HG03139 (cell line): ENCODE measurements around the gene GNMT.
A peak's percentile ranks its signal among the peaks of the same experiment; 100 is the strongest.

Experiments
- ATAC-seq: cut with Tn5 transposase; IDR thresholded peaks from one replicate; pipeline ENCODE4 v1.9.1; 2021; ENCODE audit not compliant: unreplicated experiment

GNMT gene

DNA sequence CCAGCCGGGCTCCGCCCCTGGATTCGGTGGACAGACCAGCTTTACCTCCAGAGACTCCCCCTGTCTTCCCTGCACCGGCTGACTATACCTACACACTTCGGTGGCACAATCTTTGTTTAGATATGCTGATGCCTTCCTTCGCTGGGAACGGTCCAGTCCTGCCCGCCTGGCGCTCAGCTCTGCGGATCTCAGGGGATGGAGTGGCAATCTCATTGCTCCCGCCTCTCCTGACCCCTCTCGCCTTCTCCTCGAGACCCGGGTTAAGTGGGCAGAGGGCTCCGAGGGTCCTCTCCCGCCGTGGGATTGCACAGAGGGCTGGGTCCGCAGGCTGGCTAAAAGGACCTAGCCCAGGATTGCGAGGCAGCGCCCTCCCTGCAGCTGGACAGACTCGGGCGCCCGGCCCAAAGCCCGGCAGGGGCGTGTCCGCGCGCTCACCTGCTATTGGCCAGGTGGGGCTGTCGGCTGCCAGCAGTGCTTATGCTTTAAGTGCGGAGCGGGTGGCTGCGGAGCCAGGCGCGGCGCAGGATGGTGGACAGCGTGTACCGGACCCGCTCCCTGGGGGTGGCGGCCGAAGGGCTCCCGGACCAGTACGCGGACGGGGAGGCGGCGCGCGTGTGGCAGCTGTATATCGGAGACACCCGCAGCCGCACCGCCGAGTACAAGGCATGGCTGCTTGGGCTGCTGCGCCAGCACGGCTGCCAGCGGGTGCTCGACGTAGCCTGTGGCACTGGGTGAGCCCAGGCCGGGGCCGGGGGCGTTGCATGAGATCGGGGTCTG lies at the start of gene GNMT:
Gene GNMT, plus strand, starts transcription at position 512 of the 777 bp plus-strand sequence. Its CDS starts 14 bp downstream, at position 526.
- no peak for ATAC-seq

- ATAC-seq: no peak
Observed at GRCh38 chr6:42911171-42912021, 49.2 kb upstream of the GNMT start.

GRCh38 chr6:42914546-42914945 lies 46.0 kb upstream of the GNMT start:
- ATAC-seq: no peak

GRCh38 chr6:42915732-42916131 lies 44.8 kb upstream of the GNMT start, which contains the start of gene PTCRA:
Gene PTCRA, plus strand, starts transcription at chr6:42916053. Its CDS starts 17 bp downstream, at chr6:42916070.
- no peak for ATAC-seq

DNA sequence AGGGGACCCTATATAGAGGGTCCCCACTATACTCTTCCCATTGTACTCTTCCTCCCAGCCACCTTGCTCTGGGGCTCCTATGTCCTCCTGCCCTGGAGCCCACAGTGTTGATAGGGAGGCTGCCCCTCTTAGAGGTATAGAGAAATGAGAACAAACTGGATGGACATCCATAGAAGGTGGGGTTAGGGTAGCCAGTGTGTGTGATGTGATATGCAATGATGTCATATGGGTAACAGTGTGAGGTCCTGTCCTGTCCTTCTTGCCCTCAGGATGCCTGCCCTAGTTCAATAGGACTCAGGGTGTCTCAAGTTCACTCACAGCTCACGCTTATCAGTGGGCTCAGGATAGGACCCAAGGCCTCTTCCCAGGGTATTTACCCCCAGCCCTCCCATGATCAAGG lies 44.3 kb upstream of the GNMT start:
- no peak for ATAC-seq

- no peak for ATAC-seq
Observed at GRCh38 chr6:42921801-42922200, 38.8 kb upstream of the GNMT start.

- ATAC-seq: no peak
Observed at GRCh38 chr6:42923666-42924065, 36.9 kb upstream of the GNMT start.

DNA sequence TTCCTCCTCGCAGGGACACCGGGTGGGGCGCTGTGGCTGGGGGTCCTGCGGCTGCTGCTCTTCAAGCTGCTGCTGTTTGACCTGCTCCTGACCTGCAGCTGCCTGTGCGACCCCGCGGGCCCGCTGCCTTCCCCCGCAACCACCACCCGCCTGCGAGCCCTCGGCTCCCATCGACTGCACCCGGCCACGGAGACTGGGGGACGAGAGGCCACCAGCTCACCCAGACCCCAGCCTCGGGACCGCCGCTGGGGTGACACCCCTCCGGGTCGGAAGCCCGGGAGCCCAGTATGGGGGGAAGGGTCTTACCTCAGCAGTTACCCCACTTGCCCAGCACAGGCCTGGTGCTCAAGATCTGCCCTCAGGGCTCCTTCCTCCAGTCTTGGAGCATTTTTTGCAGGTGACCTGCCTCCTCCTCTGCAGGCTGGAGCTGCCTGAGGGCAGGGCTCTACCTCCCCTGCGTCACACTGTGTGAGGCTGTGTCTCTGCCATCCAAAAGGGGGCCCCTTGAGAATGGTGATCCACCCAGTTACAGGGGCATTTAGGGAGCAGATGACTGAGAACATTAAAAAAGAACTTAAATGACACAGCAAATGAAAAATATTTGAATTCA lies 35.2 kb upstream of the GNMT start:
- ATAC-seq: no peak

DNA sequence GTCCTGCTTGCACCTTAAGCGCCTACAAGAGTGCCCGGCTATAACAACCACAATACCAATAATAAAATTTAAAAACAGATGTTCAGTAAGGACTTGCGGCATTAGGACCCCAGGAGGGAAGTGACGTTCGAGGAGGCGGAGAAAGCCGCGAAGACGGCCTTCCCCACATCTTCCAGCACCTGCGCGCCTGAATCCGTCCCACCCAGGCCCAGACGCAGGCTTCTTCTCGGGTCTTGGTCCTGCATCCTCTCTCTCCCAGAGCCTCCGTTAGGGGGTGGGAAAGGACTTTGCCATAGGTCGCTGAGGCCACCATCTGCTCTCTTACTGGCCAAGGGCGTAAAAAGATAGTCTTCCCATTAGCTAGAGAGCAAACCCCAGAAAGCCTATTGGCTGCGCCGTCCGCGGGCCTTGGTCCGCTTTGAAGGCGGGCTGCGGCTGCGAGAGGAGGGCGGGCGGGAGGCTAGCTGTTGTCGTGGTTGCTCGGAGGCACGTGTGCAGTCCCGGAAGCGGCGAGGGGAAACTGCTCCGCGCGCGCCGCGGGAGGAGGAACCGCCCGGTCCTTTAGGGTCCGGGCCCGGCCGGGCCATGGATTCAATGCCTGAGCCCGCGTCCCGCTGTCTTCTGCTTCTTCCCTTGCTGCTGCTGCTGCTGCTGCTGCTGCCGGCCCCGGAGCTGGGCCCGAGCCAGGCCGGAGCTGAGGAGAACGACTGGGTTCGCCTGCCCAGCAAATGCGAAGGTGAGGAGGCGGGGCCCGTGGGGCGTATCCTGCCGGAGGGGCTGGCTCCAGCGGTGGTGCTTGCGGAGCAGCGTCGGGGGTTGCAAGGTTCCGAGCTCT lies 31.4 kb upstream of the GNMT start, which contains the start of gene CNPY3:
Gene CNPY3, plus strand, starts transcription at position 495 of the 835 bp plus-strand sequence. Its CDS starts 91 bp downstream, at position 586.
- ATAC-seq: peak; percentile 58

- peak; percentile 53 for ATAC-seq
Observed at GRCh38 chr6:42929821-42930360, 30.7 kb upstream of the GNMT start.

- no peak for ATAC-seq
Observed at GRCh38 chr6:42932412-42932811, 28.1 kb upstream of the GNMT start.

GRCh38 chr6:42933205-42933604 lies 27.3 kb upstream of the GNMT start:
- no peak for ATAC-seq

DNA sequence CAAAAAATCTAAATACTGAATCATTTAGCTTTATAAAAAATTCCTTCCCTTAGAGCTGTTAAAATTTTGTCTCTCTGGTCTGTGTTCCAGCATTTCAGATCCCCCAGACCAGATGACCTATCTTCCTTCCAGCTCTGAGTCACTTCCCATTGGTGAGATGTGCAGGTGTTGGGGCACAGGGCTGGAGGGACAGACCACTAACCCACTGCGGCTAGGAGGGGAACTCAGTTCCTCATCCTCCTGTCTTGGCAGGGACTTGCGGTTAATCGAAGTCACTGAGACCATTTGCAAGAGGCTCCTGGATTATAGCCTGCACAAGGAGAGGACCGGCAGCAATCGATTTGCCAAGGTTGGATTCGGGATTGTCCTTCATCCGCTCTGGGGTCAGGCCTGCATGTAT lies 25.2 kb upstream of the GNMT start:
- ATAC-seq: no peak

DNA sequence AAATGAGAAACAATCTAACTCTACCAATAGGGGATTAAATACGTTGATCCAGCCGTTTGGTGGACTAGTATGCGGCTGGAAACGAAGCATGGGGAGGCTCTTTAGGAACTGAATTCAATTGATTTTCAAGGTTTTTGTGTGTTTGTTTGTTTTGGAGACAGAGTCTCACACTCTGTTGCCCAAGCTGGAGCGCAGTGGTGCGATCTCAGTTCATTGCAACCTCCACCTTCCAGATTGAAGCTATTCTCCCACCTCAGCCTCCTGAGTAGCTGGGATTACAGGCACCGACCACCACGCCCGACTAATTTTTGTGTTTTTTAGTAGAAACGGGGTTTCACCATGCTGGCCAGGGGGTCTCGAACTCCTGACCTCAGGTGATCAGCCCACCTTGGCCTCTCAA lies 24.2 kb upstream of the GNMT start:
- no peak for ATAC-seq

GRCh38 chr6:42937548-42938427 lies 22.8 kb upstream of the GNMT start:
- ATAC-seq: no peak

DNA sequence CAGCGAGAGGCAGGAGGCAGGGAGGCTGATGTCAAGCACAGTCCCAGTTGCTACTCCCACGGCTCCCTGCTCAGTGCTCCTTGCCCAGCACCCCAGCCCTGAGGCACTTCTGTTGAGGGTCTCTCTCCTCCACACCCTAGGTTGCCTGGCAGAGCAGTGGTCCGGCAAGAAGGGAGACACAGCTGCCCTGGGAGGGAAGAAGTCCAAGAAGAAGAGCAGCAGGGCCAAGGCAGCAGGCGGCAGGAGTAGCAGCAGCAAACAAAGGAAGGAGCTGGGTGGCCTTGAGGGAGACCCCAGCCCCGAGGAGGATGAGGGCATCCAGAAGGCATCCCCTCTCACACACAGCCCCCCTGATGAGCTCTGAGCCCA lies 22.1 kb upstream of the GNMT start:
- no peak for ATAC-seq

DNA sequence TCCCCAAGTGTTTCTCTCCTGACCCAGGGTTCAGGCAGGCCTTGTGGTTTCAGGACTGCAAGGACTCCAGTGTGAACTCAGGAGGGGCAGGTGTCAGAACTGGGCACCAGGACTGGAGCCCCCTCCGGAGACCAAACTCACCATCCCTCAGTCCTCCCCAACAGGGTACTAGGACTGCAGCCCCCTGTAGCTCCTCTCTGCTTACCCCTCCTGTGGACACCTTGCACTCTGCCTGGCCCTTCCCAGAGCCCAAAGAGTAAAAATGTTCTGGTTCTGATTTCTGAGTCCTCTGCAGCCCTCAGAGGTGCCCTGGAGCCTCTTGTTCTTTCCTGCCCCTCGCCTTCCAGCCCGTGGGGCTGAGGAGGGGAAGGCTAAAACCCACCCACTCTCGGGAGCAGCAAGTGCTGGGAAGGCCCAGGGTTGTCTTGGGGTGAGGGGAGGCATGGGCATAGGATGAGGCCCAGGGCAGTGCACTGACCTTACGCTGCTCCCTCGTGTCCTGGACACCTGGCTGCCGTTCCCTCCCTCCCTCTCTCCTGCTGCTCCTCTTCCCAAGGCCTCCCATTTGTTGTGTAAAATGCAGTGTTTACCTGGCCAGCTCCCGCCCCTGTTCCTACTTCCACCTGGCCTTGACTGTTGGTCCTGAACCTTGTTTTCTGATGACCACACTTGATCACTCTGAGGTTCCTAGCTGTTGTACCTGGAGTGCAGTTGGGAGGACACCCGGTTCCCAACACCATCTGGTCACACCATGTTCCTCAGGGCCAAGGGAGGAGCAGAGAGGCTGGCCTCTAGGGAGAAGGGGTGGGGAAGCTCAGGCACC lies 21.4 kb upstream of the GNMT start:
- no peak for ATAC-seq

DNA sequence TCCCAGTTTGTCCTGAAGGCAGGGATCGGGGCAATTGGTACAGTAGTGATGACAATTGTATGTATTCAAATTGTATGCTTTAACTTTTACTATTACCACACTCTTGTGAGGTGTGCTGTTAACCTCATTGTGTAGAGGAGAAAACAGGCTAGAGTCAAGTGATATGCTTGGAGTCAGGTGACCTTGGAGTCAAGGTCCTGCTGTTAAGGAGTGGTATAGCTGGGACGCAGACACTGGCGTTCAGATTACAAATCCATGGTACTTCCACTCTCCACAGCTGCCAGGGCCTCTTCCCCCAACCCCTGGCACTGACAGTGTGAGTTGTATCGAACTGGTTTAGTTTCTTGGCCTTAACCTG lies 20.8 kb upstream of the GNMT start:
- ATAC-seq: no peak
